Fibroblast of the conjunctiva (primary cell): Measurements from ENCODE around the gene HSD17B11.
"Not testable (repeated sequence)": the region's sequence is repeated elsewhere in the genome, so short reads cannot be mapped to it uniquely, and the experiment has no call there.

Experiments
- DNase-seq: peaks from one replicate; pipeline ENCODE4 v3.0.0-alpha.2; 2010; ENCODE audit warnings: low read depth

The HSD17B11 gene

DNA sequence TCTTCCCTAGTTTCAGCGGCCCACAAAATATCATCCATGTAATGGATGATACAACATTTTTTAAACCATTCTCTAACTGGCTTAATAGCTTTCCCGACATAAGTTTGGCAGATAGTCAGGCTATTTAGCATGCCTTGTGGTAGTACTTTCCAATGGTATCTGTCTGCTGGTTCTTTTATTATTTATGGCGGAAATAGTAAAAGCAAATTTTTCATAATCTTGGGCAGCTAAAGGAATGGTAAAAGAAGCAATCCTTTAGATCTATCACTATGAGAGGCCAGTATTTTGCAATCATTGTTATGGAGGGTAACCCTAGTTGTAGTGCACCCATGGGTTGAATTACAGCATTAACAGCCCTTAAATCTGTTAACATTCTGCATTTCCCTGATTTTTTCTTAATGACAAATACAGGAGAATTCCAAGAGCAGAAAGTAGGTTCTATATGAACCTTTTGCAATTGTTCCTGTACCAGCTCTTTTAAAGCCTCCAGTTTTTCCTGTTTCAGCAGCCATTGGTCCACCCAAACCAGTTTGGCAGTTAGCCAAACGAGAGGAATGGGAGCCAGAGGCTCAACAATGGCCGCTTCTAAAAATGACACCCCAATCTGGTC lies 14.3 kb upstream of the HSD17B11 start:
- DNase-seq = no peak

DNA sequence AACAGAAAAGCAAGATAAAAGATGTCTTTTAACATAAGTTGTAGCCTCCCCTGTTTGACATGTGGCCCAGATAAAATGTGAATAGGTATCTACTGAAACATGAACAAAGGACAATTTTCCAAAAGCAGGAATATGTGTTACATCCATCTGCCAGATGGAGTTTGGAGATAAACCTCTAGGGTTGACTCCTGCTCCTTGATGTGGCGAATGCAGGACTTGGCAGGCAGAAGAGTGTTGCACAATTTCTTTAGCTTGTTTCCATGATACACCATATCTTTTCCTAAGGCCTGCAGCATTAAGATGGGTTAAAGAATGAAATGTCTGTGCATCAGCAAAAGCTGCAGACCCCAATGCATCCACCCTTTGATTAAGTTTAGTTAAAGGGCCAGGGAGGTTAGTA lies 12.7 kb upstream of the HSD17B11 start:
- DNase-seq = not testable (repeated sequence)

DNA sequence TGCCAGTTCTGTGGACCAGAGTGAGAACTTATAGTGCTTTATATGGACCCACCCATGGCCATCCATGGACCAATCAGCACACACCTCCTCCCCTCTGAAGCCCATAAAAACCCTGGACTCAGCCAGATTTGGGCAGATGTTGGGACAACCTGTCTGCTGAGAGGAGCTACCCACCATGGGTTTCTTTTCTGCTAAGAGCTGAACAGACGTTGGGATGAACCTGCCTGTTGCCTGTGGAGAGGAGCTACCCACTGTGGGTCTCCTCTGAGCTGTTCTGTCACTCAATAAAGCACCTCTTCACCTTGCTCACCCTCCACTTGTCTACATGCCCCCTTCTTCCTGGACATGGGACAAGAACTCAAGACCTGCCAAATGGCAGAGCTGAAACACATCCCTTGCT lies 9.0 kb upstream of the HSD17B11 start:
- DNase-seq = no peak

DNA sequence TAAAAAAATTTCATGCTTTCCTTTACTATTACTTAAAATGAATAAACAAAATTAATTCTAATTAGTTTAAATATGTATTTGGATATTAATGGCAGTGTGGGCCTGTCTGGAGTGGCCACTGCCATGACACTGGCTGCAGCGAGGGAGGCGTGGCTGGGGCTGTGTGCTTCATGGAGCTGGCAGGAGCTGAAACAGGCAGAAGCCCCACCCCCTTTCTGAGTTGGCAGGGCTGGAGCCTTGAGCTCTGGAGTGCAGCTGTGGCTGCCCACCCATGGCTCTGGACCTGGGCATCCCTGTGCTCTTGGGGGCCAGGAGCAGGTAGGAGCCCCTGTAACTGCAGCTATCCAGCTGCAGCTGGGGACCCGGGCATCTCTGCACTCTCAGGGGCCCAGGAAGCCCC lies 8.2 kb upstream of the HSD17B11 start:
- DNase-seq = no peak

DNA sequence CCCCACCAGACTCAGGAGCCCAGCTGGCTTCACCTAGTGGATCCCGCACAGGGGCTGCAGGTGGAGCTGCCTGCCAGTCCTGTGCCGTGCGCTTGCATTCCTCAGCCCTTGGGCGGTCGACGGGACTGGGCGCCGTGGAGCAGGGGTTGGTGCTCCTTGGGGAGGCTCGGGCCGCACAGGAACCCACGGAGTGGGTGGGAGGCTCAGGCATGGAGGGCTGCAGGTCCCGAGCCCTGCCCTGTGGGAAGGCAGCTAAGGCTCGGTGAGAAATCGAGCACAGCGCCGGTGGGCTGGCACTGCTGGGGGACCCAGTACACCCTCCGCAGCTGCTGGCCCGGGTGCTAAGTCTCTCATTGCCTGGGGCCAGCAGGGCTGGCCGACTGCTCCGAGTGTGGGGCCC lies 4.9 kb upstream of the HSD17B11 start:
- not testable (repeated sequence) for DNase-seq

DNA sequence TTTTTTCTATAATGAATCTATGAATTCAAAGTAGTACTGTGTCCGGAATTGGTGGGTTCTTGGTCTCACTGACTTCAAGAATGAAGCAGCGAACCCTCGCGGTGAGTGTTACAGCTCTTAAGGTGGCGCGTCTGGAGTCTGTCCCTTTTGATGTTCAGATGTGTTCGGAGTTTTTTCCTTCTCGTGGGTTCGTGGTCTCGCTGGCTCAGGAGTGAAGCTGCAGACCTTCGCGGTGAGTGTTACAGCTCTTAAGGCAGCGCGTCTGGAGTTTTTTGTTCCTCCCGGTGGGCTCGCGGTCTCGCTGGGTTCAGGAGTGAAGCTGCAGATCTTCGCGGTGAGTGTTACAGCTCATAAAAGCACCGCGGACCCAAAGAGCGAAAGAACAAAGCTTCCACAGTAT lies 4.1 kb upstream of the HSD17B11 start:
- DNase-seq = not testable (repeated sequence)

DNA sequence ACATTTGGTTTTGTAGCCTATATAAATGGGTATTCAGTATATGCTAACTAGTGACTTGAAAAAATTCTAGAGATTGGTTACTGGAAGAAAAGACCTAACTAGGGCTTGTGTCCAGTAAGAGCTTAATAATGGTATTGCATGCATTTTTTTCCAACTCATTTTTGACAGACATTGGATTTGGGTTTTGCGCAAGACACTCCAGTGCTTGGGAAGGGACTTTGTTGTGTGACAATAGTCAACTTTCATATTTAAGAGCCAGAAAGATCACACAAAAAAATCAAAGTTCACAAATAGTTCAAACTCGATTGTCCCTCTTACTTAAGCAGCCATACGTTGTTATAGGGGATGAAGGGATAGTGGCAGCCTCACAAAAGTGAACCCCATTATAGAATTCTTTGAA lies 1.2 kb upstream of the HSD17B11 start:
- DNase-seq = no peak

DNA sequence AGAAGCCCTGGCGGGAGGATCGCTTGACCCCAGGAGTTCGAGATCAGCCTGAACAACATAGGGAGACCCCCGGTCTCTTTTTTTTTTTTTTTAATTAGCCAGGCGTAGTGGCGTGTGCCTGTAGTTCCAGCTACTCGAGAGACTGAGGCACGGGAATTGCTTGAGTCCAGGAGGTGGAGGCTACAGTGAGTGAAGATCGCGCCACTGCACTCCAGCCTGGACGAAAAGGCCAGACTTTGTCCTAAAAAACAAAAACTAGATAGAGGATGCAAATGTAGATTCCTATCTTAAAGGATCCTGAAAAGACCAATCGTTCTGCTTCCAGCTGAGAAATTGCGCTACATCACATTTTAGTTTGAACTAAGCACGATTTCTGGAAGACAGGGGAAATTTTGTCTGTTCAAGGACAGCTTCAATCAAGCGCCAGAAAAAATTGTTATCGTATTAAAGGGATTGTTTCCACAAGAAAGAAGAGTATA lies 627 bp upstream of the HSD17B11 start:
- DNase-seq = no peak

DNA sequence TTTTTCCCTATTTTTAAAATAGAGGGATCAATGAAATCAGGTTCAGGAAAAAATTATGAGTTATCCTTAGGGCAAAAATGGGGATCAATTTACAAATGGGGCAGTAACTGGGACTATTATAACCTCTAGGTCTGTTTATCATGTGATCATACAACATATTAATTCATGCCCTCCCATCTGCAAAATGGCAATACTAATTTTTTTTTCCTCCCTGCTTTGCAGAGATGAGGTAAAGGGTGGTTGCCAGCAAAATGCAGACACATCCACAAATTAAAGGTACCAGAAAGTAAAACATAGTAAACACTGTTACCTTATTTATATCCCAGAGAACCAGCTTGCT lies 467 bp downstream of the HSD17B11 start:
- no peak for DNase-seq

DNA sequence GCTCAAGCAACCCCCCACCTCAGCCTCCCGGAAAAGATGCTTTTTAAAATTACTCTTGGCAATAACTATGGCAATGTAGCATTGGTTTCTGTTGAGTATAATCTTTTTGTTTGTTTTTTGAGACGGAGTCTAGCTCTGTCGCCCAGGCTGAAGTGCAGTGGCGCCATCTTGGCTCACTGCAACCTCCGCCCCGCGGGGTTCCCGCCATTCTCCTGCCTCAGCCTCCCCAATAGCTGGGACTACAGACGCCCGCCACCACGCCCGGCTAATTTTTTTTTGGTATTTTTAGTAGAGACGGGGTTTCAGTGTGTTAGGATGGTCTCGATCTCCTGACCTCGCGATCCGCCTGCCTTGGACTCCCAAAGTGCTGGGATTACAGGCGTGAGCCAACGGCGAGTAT lies 933 bp downstream of the HSD17B11 start:
- not testable (repeated sequence) for DNase-seq

DNA sequence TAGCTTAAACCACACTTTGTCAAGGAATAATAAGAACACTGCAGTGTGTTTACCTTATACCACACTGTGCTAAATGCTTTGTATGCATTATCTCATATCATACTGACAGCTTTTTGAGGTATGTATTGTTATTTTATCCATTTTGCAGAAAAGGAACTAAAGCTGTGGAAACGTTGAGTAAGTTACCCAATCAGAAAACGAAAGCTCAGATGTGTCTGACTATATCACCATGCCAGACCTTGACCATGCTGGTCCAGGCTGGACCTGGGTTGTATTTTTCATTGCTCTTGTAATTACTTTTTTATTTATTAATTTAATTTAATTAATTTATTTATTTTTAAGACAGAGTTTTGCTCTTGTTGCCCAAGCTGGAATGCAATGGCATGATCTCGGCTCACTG lies 2.1 kb downstream of the HSD17B11 start:
- DNase-seq = no peak

DNA sequence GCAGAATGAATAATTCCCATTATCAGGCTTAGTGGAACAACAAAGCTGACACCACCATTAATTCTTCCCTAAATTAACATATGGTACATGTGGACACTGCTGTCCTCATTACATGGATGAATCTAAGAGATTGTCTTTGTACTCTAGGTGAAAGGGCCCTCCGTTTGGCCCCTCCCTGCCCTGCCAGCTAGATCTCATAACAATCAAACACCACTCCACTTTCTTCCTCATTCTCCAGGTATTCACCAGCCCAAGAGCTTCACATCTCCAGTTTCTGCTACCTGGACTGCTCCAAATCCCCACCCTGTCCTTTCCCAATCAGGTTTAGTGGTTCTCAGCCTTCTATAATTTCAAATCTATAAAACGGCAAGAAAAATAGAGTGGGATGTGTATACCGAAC lies 3.8 kb downstream of the HSD17B11 start:
- DNase-seq = no peak

DNA sequence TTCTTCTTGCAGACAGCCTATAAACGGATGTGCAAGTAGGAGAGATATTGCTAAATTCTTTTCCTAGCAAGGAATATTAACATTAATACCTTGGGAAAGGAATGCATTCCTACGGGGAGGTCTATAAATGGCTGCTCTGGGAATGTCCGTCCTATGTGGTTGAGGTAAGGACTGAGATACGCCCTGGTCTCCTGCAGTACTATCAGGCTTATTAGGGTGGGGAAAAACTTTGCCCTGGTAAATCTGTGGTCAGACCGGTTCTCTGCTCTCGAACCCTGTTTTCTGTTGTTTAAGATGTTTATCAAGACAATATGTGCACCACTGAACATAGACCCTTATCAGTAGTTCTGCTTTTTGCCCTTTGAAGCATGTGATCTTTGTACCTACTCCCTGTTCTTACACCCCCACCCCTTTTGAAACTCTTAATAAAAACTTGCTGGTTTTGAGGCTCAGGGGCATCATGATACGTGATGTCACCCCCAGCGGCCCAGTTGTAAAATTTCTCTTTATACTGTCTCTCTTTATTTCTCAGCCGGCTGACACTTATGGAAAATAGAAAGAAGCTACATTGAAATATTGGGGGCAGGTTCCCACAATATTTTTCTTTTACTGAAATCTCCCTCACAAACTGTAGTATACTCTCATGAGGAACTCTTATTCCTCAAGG lies 6.4 kb downstream of the HSD17B11 start:
- DNase-seq = not testable (repeated sequence)

DNA sequence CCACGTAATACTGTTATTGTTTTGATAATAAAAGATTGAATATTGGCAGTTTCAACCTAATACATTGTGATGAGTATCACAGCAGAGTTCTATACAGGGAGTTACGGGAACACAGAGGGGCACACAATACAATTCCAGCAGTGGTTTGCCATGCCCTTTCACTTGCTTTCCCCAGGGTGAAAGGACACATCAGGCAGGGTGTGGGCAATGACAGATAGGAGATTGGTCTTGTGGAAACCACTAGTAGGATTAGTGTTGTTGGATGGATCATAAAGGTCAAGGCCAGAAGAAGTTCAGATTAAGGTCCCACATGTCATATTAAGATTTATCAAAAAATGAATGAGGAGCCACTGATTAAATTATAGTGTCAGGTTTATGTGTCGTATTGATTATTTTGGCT lies 8.1 kb downstream of the HSD17B11 start:
- no peak for DNase-seq

DNA sequence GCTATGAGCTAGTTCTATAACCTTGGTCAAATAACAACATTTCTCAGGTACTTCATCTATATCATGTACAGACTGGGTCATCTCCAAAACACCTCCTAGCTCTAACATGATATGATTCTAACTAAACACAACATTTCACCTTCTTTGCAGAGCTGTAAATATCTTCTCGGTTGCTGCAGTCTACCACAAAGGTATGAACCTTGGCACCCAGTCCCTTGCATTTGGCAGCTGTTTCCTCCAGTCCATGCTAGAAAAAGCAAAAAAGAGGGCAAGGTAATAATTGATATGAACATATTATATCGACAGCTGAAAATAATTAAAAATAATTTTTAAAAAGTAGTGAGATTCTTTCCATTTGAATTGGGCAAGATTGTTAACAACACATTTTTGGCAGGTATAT lies 8.9 kb downstream of the HSD17B11 start:
- DNase-seq = no peak

DNA sequence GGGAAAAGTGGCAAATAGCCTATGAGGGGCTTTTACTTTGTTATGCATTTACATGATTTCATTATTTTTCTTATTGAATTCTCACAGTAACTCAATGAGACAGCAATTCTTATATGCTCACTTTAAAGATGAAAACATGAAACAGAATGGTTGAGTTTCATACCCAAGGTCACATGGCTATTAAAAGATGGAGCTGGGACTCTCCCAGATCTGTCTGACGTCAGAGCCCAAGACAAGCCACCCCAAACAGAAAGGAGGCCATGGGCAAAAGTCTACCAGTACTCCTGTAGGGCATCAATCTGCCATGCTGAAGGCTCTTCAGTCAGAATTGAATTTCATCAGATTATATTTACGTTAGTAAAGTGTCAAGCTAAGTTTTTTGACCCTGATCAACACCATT lies 13.2 kb downstream of the HSD17B11 start:
- DNase-seq = no peak

DNA sequence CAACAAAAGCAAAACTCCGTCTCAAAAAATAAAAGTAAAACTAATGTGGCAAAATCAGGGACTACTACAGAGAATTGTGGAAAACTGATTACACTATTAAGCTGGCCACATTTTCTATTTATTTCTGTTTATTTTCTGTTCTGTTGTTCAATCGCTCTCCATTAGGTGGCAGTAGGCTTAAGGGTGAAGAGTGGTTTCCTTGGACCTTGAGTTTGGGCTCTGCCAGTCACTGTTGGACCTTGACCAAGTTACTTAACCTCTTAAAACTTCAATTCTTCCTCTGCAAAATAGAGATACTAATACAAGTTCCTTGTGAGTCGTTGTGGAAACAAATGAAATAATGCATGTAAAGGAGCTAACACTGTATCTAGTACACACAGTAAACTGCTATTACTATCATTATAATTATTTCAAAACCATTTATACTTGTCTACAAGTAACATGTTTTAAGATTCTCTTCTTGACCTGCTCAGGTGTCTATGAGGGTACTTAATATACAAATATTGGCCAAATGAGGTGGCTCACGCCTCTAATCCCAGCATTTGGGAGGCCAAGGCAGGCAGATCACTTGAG lies 15.2 kb downstream of the HSD17B11 start:
- DNase-seq = peak; percentile 89

DNA sequence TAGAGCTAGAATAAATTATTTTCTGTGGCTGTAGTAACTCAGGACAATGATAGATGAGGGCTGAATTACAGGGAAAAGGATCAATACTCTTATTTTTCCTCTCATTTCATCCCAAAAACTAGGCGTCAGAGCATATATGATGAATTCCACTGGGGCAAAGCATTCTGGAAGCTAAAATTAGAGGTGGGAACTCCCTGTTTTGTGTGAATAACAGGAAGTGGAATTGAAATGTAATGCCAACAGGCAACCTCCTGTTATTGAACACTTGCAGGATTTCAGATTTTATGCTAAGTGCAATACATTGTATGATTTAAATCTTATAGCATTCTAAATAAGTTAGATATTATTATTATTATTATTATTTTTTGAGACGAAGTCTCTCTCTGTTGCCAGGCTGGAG lies 20.9 kb downstream of the HSD17B11 start:
- no peak for DNase-seq

DNA sequence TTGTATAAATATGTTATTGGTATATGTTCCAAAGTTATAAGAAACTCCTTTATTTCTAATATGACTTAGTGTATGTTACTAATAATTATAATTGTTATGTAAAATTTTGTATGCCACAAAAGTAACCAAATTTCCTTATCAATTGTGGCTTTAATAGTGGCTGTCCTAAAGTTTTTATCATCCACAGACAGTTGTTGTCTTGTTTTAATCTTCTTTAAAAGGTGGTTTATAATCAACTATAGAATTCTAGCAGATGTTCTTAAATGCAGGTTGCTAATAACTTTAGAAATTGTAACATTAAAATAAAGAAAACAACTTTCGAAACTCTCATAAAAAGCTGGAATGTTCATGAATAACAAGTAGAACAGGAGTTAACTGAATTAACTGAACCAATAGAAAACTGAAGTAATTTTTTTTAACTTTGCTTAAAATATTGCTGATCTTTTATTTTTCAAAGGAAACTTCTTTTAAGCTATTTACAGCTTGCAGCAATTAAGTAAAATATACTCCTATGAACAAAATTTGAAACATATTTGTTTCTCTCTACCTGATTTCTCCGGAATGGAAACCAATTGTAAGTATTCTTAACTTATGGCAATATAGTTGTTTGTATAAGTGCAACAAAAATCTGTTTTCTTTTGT lies 24.3 kb downstream of the HSD17B11 start:
- DNase-seq = no peak

DNA sequence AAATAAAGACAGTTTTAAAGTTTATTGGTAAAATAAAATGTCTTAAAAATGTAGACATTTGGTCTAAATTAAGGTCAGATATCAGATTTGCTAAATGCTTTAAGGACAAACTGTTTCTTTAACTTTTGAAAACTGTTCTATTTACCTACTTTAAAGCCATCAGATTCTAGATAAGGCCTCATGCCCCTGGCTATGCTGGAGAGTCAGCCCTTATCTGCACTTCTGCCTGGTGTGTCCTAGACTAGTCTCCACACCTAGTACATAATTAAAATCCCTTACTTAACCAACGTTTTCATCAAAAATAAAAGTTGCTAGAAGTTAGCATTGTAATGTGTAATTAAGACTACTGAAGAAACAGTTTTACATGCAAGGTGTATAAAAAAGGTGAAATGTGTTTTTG lies 25.6 kb downstream of the HSD17B11 start:
- DNase-seq = no peak

DNA sequence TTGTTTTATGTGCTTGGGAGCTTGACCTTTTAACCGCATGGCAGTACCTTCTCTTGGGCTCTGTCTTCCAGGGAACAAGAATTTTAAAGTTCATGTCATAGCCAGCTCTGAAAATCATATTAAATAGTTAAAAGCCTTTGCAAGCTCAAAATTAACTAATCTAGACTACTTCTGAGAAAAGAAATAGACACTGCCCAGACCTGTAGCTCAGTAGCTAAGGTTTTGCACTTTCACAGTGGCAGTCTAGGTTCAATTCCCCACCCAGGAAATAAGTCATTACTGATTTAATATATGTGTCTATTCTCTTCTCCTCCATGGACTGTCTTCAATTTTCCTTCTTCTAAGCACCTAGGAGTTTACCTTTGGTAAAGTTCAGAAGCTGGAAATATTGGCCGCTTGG lies 27.4 kb downstream of the HSD17B11 start:
- DNase-seq = peak; percentile 14

DNA sequence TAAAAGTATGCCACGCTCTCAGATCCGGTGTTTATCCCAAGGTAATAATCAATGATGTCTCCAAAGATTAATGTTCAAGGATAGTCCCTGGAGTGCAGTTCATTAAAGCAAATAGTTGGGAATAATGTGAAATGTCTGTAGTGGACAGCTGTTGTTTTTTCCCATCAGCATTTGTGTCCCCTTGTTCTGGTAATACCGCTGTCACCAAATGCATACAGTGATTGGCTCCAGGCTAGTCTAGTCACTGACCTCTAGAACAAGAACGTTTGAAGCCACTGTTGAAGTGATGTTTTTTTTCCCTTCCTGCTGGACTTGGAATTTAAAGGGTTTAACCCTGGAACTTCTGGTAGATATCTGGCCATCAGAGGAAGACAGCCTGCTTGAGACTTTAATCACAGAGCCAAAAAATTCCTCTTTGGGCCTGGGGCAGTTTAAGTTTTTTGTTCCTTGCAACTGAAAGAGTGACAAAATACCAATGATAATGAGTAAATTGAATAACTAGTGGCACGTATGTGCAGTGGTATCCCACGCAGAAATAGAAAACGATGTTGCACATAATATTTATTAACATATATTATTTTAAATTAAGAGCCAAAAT lies 30.6 kb downstream of the HSD17B11 start:
- no peak for DNase-seq

DNA sequence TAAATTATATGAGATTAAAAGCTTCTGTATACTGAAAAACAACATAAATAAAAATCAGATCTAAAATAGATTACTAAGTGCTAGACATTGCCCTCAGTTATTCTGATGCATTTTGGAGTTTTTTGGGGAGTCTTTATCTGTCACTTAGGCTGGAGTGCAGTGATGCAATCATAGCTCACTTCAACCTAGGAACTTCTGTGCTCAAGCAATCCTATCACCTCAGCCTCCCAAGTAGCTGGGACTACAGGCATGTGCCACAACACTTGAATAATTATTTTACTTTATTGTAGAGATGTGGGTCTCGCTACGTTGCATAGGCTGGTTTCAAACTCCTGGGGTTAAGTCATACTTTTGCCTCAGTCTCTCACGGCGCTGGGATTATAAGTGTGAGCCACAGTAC lies 31.7 kb downstream of the HSD17B11 start:
- DNase-seq = no peak
